OCI-LY7 (cell line): ENCODE results near the gene ITSN1. TPM values are rescaled to one million over a fixed set of nuclear protein-coding genes. Genes with fewer than 3 reads are reported as not detected.

Source experiments
- BruUV-seq: library from RNA; stranded (reverse); fragments of 400-500 nt; replicated peaks from 2 replicates; lab custom pipeline; 2021; lab: Mats Ljungman, UMichigan
- CTCF ChIA-PET: fragments of 300-600 bp; sonication (Branson Sonifier 250); formaldehyde crosslinking; loops from one replicate; lab custom pipeline; 2022; ENCODE audit warnings: antibody characterized with exemption; ENCODE audit not compliant: unreplicated experiment; lab: Charles Lee
- POLR2A ChIA-PET: fragments of 300-600 bp; sonication (Branson Sonifier 250); formaldehyde crosslinking; loops from one replicate; lab custom pipeline; 2022; ENCODE audit warnings: antibody characterized with exemption; lab: Charles Lee
- DNase-seq: peaks from one replicate; pipeline ENCODE4 v3.0.0-alpha.2; 2015; ENCODE audit warnings: low spot score
- H2AFZ ChIP-seq: fragments of 200-600 bp; sonication (generic), shearing (Covaris generic); 2 replicates; pipeline ENCODE4 v1.6.1; 2014; ENCODE audit warnings: mild to moderate bottlenecking, antibody characterized with exemption, low read length, moderate library complexity
- H3K27ac ChIP-seq: fragments of 200-600 bp; sonication (generic); 2 replicates; pipeline ENCODE4 v1.5.1; 2014; ENCODE audit warnings: mixed run types, low read depth, mild to moderate bottlenecking, moderate library complexity, low read length, inconsistent platforms; ENCODE audit not compliant: poor library complexity, severe bottlenecking
- H3K36me3 ChIP-seq: fragments of 200-600 bp; sonication (generic); 2 replicates; pipeline ENCODE4 v1.6.1; 2014; ENCODE audit warnings: mild to moderate bottlenecking, antibody characterized with exemption, low read length, moderate library complexity, mixed read lengths; ENCODE audit not compliant: insufficient read depth
- H3K4me1 ChIP-seq: fragments of 200-600 bp; sonication (generic); 2 replicates; pipeline ENCODE4 v1.5.1; 2014; ENCODE audit warnings: mild to moderate bottlenecking, low read length; ENCODE audit not compliant: insufficient read depth, poor library complexity, severe bottlenecking
- H3K4me2 ChIP-seq: fragments of 200-600 bp; sonication (generic); 2 replicates; pipeline ENCODE4 v1.6.1; 2014; ENCODE audit warnings: mild to moderate bottlenecking, low read length
- H3K4me3 ChIP-seq: fragments of 200-600 bp; sonication (generic); 2 replicates; pipeline ENCODE4 v1.5.1; 2014; ENCODE audit warnings: mild to moderate bottlenecking, low read depth, low read length; ENCODE audit not compliant: poor library complexity, severe bottlenecking
- H3K79me2 ChIP-seq: fragments of 200-600 bp; sonication (generic); 2 replicates; pipeline ENCODE4 v1.6.1; 2016; ENCODE audit warnings: low read depth, mild to moderate bottlenecking, low read length, moderate library complexity, mixed read lengths; ENCODE audit not compliant: insufficient read depth
- H3K9me2 ChIP-seq: fragments of 200-600 bp; sonication (generic); 2 replicates; pipeline ENCODE4 v1.6.1; 2016; ENCODE audit warnings: mild to moderate bottlenecking, low read length, mixed read lengths; ENCODE audit not compliant: insufficient read depth
- H3K9me3 ChIP-seq: fragments of 200-600 bp; sonication (generic); 2 replicates; pipeline ENCODE4 v1.6.1; 2014; ENCODE audit warnings: mild to moderate bottlenecking, mixed run types, low read length, mixed read lengths
- H4K20me1 ChIP-seq: fragments of 200-600 bp; sonication (generic); 2 replicates; pipeline ENCODE4 v1.6.1; 2014; ENCODE audit warnings: mild to moderate bottlenecking, antibody characterized with exemption, low read length, moderate library complexity, mixed read lengths; ENCODE audit not compliant: insufficient read depth
- EZH2phosphoT487 ChIP-seq: fragments of 200-600 bp; sonication (generic); IDR thresholded peaks from 2 replicates; pipeline ENCODE4 v1.6.1; 2018; ENCODE audit warnings: low read depth, borderline replicate concordance, mild to moderate bottlenecking, mixed run types, antibody characterized with exemption, low read length, moderate library complexity, mixed read lengths
- intact Hi-C: fragments of 100-400 bp; cut with micrococcal nuclease; formaldehyde crosslinking; loops from one replicate; pipeline ENCODE4 v1.10.0; 2022; ENCODE audit not compliant: unreplicated experiment
- total RNA-seq, 2 experiments: library from RNA; depleted of rRNA in 1 of 2; stranded (reverse); fragments of >200 nt in 1 of 2; shearing (Covaris generic) in 1 of 2; gene quantifications; 2 replicates each; pipeline ENCODE4 v1.2.3, GENCODE V29; 2014 to 2022
- TF ChIP-seq, protein P1 (sequence below): fragments of 200-600 bp; sonication (generic); conservative IDR thresholded peaks from 2 replicates; pipeline ENCODE4 v1.5.1; 2014; ENCODE audit warnings: mild to moderate bottlenecking, antibody characterized with exemption, low read length, moderate library complexity, mixed read lengths

Gene ITSN1
- total RNA-seq, 2 experiments from 2014 or later: 0.60 to 5.9 TPM

DNA sequence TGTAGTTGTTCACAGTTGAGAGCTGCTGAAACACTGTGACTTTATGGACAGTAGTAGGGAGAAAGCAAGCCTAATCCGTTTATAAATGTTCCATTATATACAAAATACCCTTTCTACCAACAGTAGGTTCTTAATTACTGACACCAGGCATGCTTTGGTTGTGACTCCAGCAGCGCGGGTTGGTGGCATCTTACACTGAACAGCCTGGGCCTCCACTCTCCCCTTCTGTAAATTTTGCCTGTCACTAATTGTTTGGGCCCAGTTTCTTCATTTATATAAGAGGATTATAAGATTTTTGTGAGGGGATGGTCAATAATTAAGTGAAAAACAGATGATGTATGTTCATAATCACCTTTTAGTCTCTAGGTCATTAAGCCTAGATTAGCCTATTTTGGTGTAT, 58.2 kb downstream of the ITSN1 start:
- no peak for TF ChIP-seq EZH2phosphoT487
- TF ChIP-seq, protein P1, sequence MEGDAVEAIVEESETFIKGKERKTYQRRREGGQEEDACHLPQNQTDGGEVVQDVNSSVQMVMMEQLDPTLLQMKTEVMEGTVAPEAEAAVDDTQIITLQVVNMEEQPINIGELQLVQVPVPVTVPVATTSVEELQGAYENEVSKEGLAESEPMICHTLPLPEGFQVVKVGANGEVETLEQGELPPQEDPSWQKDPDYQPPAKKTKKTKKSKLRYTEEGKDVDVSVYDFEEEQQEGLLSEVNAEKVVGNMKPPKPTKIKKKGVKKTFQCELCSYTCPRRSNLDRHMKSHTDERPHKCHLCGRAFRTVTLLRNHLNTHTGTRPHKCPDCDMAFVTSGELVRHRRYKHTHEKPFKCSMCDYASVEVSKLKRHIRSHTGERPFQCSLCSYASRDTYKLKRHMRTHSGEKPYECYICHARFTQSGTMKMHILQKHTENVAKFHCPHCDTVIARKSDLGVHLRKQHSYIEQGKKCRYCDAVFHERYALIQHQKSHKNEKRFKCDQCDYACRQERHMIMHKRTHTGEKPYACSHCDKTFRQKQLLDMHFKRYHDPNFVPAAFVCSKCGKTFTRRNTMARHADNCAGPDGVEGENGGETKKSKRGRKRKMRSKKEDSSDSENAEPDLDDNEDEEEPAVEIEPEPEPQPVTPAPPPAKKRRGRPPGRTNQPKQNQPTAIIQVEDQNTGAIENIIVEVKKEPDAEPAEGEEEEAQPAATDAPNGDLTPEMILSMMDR: no peak
- no peaks in the 10 kb centered on the region for H3K36me3 ChIP-seq
- POLR2A ChIA-PET: interaction anchor here (0.6 kb wide), 1 partner anchor 113 kb away, joined by 3 read pairs; no protein-coding TSS in a partner anchor
- no peaks in the 10 kb centered on the region for H4K20me1 ChIP-seq
- intact Hi-C loops: no loop called here
- H3K4me2 ChIP-seq: no peak overlapping the region
- no peaks in the 10 kb centered on the region for H3K9me2 ChIP-seq
- no peak overlapping the region for H3K4me3 ChIP-seq
- CTCF ChIA-PET: no interaction called here
- no peaks in the 10 kb centered on the region for H3K79me2 ChIP-seq
- no peaks in the 10 kb centered on the region for H3K9me3 ChIP-seq
- no TSS peak for BruUV-seq
- H3K27ac ChIP-seq: no peak overlapping the region
- DNase-seq: no peak
- no peaks in the 10 kb centered on the region for H3K4me1 ChIP-seq
- no peak overlapping the region for H2AFZ ChIP-seq

DNA sequence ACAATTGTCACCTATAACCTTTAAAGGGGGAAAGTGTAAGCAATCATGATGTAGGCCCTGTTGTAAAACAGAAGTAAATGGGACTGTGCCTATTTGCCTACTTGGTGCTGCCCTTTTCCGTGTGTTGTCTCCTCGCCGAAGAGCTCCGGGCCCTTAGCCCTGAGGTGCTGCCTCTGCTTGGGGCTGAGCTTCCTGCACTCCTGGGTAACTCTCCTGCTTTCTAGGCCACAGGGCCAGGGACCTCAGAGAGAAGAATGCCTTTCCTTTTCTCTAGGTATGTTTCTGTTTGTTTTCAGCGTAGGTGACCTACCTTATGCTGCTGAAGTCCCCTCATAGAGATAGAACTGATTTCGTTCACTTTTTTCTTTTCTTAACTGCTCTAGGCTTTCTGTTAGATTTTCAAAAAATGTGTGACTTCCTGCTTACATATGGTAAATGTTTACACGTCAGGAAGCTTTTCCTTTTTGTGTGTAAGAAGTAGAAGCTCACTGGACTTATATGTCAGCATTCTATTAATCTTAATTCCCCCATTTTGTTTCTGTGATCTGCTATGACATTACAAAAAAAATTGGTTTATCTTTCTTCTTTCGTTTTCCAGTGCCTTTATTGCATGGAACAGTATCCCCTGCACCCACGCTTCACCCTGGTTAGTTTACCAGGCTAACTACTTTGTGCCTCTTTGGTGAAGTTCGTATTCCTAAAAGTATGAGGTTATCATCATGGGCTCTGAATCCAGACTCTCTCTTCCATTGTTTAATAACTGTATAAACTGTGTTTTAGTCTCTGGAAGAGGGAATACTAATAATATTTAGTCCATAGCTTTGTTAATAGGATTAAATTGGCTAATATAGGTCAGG, 61.7 kb downstream of the ITSN1 start:
- Histone ChIP-seq H3K9me3 (no peaks in the 10 kb centered on the region), H2AFZ (no peak overlapping the region), H3K9me2 (no peaks in the 10 kb centered on the region), H3K27ac (no peak overlapping the region), H3K4me3 (no peak overlapping the region), H3K36me3 (no peaks in the 10 kb centered on the region), H3K4me1 (no peaks in the 10 kb centered on the region), H3K79me2 (no peaks in the 10 kb centered on the region), H4K20me1 (no peaks in the 10 kb centered on the region), H3K4me2 (no peak overlapping the region)
- no peak for DNase-seq
- intact Hi-C loops: no loop called here
- ChIA-PET CTCF (no interaction called here), POLR2A (interaction anchor here (0.9 to 1.4 kb wide), 3 partner anchors 8 to 30 kb away, joined by 3 to 6 read pairs (median 4); no protein-coding TSS in a partner anchor)
- no TSS peak for BruUV-seq
- no peak for TF ChIP-seq EZH2phosphoT487
- TF ChIP-seq, protein P1: no peak

GRCh38 chr21:33707846-33708245, 65.5 kb downstream of the ITSN1 start:
- Histone ChIP-seq H3K4me1 (no peaks in the 10 kb centered on the region), H3K27ac (no peak overlapping the region), H3K79me2 (no peaks in the 10 kb centered on the region), H2AFZ (no peak overlapping the region), H3K4me2 (no peak overlapping the region), H3K9me2 (no peaks in the 10 kb centered on the region), H3K9me3 (no peaks in the 10 kb centered on the region), H4K20me1 (no peaks in the 10 kb centered on the region), H3K4me3 (no peak overlapping the region), H3K36me3 (no peaks in the 10 kb centered on the region)
- ChIA-PET CTCF (no interaction called here), POLR2A (interaction anchor here (0.6 kb wide), 1 partner anchor 247 kb away, joined by 6 read pairs; no protein-coding TSS in a partner anchor)
- TF ChIP-seq, protein P1: no peak
- intact Hi-C loops: no loop called here
- BruUV-seq: no TSS peak
- DNase-seq: no peak
